Neuron (in vitro differentiated cells): ENCODE measurements around the gene POLE.

Source experiments
- H2AFZ ChIP-seq: one replicate; pipeline ENCODE4 v1.6.1; 2013; ENCODE audit warnings: low read depth, mild to moderate bottlenecking, inconsistent platforms, low read length, moderate library complexity
- H3K27me3 ChIP-seq: one replicate; pipeline ENCODE4 v1.6.1; 2013; ENCODE audit warnings: low read length; ENCODE audit not compliant: insufficient read depth
- H3K36me3 ChIP-seq: one replicate; pipeline ENCODE4 v1.6.1; 2013; ENCODE audit warnings: low read length; ENCODE audit not compliant: insufficient read depth
- H3K4me1 ChIP-seq: one replicate; pipeline ENCODE4 v1.6.1; 2013; ENCODE audit warnings: low read length; ENCODE audit not compliant: insufficient read depth
- H3K4me3 ChIP-seq: 2 replicates; pipeline ENCODE4 v1.5.1; 2013; ENCODE audit warnings: mild to moderate bottlenecking, low read length, moderate library complexity
- H3K9me3 ChIP-seq: one replicate; pipeline ENCODE4 v1.6.1; 2013; ENCODE audit warnings: low read length

The POLE gene

DNA sequence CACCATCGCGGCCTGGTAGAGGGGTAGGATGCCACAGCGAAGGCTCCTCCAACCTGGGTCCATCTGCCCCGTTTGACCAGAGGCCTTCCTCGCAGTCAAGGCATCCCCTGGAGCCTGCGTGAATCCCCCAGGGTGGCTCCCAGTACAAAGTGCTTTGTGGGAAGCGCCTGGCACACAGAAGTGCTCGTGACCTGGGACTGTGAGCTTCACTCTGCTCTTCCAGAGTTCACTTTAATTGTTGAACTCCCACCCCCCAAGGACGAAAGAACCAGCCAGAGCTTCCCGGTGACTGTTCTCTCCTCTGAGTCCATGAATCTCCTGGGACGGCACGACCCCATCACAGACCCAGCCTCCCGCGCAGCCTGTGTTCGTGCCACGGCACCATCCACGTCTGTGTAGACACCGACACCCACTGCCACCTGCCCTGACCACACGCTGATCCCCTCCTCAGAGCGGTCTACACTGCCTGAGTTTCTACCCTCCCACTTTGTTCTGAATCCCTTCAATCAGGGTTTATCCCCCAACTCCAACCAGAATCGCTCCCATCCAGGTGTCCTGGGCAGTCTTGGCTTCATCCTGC is 52.6 kb downstream of the POLE start:
- H3K27me3 ChIP-seq: no peaks in the 10 kb centered on the region
- peaks cover 87% of the 10 kb centered on the region for H3K36me3 ChIP-seq
- peaks cover 18% of the 10 kb centered on the region for H3K4me1 ChIP-seq
- H3K9me3 ChIP-seq: no peaks in the 10 kb centered on the region
- no peak overlapping the region for H2AFZ ChIP-seq
- no peak overlapping the region for H3K4me3 ChIP-seq

DNA sequence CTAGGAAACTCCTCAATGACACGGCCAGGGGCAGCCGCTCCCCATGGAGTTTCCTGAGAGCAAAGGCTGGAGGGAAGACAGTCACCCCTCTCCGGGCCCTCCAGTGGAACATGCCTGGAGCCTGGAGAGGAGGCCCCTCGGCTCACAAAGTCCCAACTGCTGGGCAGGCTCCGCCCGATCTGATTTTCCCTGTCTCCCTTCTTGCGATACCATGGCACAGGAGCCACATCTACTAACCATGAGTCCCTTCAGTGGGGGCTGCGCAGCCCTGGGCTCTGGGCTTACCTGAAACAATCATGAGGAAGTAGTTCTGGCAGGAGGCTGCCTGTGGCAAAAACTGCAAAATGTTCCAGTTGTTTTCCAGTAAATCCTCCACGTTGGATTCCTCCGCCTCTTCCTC is 53.2 kb downstream of the POLE start:
- Histone ChIP-seq H2AFZ (no peak overlapping the region), H3K4me1 (peaks cover 18% of the 10 kb centered on the region), H3K9me3 (no peaks in the 10 kb centered on the region), H3K36me3 (peaks cover 87% of the 10 kb centered on the region), H3K27me3 (no peaks in the 10 kb centered on the region), H3K4me3 (no peak overlapping the region)

DNA sequence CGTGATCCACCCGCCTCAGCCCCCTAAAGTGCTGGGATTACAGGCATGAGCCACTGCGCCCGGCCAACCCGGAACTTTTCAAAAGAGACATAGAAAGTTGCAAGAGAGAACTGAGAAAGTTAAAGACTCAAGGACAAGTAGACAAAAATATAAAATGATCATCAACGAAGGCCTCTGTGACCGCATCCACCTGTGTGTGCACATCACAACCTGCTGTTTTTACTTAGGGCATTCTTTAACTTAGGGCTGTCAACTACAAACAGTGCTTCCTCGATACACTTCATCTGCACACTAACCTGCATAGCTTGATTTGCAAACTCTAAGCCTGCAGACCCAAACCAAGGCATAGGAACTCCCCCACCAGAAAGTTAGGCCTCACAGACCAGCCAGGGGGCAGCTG is 53.7 kb downstream of the POLE start:
- no peaks in the 10 kb centered on the region for H3K27me3 ChIP-seq
- H3K4me3 ChIP-seq: no peak overlapping the region
- H3K4me1 ChIP-seq: peaks cover 18% of the 10 kb centered on the region
- peaks cover 88% of the 10 kb centered on the region for H3K36me3 ChIP-seq
- no peak overlapping the region for H2AFZ ChIP-seq
- H3K9me3 ChIP-seq: no peaks in the 10 kb centered on the region

DNA sequence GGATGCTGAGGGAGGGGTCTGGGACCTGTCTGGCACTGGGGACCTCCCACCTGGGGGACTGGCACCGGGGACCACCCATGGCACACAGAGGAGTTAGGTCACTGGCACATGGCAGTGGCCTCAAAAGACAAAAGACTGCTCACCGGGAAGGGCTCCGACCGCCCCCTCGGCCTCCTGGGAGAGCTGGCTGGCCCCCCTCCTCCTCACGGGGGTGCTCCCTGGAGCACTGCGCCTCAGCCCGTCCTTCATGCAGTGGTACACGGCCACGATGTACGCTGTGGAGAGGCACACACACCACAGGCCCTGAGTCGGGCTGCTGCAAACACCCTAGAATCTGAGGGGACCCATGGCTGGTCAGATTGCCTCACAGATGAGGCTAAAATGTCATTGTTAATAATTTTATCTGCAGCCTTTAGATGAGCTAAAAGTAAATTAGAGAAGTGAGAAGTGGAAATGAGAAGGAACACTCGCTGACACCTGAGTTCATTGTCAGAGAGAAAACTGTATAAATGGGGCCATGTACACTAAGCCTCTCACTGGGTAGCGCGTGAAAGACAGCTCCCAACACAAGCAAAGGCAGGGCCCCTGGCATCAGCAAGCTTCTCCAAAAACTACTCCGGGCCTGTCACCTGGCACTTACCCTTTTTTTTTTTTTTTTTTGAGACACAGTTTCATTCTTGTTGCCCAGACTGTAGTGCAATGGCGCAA is 54.5 kb downstream of the POLE start:
- no peaks in the 10 kb centered on the region for H3K9me3 ChIP-seq
- H3K36me3 ChIP-seq: peaks cover 85% of the 10 kb centered on the region
- H2AFZ ChIP-seq: no peak overlapping the region
- H3K4me3 ChIP-seq: no peak overlapping the region
- H3K4me1 ChIP-seq: peaks cover 18% of the 10 kb centered on the region
- H3K27me3 ChIP-seq: no peaks in the 10 kb centered on the region

DNA sequence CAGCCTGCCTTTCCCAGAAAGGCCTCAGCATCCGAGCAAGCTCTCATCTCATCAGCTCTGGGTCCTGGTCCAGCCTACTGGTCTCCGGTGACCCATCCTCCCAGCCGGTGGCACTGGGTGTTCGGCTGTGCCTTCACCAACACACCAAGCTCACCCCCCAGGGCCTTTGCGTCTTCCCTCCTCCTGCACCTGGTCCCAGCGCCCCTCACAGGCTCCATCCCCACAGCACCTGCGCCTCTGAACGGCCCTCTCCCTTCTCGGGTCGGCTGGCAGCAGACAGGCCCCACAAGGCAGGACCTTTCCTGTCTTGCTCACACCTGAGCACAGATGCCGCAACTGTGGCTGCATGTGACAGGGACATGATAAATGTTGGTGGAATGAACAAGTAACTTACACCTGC is 55.5 kb downstream of the POLE start:
- no peak overlapping the region for H3K4me3 ChIP-seq
- peaks cover 77% of the 10 kb centered on the region for H3K36me3 ChIP-seq
- H3K9me3 ChIP-seq: no peaks in the 10 kb centered on the region
- peaks cover 18% of the 10 kb centered on the region for H3K4me1 ChIP-seq
- no peak overlapping the region for H2AFZ ChIP-seq
- no peaks in the 10 kb centered on the region for H3K27me3 ChIP-seq

DNA sequence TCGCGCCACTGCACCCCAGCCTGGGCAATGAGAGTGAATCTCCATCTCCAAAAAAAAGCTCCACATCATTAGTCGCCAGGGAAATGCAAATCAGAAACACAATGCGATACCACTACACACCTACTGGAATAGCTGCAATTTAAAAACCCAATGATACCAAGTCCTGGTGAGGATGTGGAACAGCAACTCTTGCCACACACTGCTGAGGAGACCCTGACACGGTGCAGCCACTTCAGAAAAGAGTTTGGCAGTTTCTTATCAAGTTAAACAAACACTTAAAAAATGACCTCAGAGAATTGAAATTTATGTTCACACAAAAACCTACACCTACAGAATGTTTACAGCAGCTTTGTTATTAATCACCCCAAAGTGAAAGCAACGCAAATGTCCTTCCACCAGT is 56.5 kb downstream of the POLE start:
- Histone ChIP-seq H3K27me3 (no peaks in the 10 kb centered on the region), H3K36me3 (peaks cover 78% of the 10 kb centered on the region), H3K9me3 (no peaks in the 10 kb centered on the region), H3K4me1 (peaks cover 18% of the 10 kb centered on the region), H3K4me3 (no peak overlapping the region), H2AFZ (no peak overlapping the region)

DNA sequence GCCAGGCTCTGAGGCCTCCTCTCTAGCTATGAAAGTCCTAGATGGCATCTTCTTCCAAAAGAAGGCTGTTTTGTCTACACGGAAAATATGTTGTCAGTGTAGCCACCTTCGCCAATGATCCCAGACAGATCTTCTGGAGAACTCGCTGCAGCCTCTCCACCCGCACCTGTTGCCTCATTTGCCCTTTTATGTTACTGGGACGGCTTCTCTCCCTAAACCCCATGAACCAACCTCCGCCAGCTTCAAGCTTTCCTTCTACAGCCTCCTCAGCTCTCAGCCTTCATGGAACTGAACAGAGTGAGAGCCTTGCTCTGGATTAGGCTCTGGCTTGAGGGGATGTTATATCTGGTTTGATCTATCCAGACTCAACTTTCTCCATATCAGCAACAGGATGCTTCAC is 57.8 kb downstream of the POLE start:
- peaks cover 10% of the 10 kb centered on the region for H3K4me1 ChIP-seq
- no peak overlapping the region for H2AFZ ChIP-seq
- H3K27me3 ChIP-seq: no peaks in the 10 kb centered on the region
- H3K36me3 ChIP-seq: peaks cover 79% of the 10 kb centered on the region
- H3K4me3 ChIP-seq: no peak overlapping the region
- no peaks in the 10 kb centered on the region for H3K9me3 ChIP-seq

DNA sequence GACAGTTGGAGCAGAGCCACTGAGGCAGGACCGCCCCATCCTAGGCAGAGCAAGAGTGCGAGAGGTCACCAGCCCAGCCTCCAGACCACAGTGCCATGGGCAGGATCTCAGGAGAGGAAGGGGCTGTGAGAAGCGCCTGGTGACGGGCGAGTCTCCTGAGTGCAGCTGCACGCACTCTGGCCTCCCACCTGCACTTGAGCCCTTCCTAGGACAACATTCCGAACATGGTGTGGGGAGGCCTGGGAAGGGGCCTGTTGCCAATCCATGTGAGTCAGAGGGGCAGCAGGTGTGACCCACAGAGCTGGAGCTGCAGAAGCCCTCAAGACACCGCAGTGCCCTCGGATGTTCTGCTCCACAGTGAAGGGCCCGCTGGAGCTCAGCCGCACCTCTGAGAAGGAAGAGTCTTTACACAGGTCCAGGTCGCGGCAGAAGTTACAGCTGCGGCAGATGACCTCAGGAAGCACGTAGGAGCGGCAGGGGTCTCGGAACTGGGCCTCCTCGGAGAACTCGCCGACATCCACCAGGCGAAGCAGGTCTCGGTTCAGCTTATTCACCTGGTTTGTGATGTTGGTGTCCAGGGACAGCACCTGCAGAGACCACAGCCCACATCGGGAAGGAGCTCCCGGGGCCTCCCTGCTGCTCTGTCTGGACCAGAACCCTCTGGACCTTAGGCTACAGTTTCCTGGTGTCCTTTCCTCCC is 61.3 kb downstream of the POLE start:
- Histone ChIP-seq H3K9me3 (no peaks in the 10 kb centered on the region), H3K4me1 (peaks cover 3% of the 10 kb centered on the region), H3K36me3 (peaks cover 51% of the 10 kb centered on the region), H3K27me3 (no peaks in the 10 kb centered on the region), H2AFZ (no peak overlapping the region), H3K4me3 (no peak overlapping the region)

DNA sequence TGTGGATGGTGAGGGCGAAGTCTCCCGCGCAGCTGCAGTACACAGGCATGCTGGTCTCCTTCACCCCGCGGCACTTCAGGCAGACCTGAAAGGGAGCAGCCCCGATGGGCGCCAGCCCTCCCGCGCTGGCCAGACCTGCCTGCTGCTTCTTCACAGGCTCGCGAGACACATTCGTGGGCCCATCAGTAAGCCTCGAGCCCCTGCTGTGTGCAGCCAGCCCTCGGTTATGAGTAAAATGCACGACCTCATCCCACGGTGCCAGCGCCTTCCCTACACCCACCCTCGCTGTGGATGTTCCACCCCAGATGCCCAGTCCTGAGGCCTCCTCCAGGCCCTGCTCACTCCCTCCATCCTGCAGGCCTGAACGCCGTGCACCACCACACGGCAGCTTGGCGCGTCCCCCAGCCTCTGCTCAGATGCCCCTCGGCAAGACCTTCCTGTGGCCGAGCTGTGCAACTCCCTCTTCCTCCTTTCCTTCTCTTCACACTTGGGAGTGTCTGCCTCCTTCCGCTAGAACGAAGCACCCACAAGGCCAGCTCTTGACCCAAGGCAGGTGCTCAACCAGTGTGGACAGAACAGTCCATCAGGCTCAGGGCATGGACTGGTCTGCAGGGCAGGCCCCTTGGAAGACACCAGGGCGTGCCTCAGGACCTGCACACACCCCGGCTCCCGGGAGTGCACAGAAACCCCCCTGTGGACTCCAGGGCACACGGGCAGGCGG is 62.1 kb downstream of the POLE start:
- Histone ChIP-seq H3K4me1 (peaks cover 3% of the 10 kb centered on the region), H3K27me3 (peaks cover 5% of the 10 kb centered on the region), H2AFZ (no peak overlapping the region), H3K36me3 (peaks cover 44% of the 10 kb centered on the region), H3K4me3 (no peak overlapping the region), H3K9me3 (no peaks in the 10 kb centered on the region)

DNA sequence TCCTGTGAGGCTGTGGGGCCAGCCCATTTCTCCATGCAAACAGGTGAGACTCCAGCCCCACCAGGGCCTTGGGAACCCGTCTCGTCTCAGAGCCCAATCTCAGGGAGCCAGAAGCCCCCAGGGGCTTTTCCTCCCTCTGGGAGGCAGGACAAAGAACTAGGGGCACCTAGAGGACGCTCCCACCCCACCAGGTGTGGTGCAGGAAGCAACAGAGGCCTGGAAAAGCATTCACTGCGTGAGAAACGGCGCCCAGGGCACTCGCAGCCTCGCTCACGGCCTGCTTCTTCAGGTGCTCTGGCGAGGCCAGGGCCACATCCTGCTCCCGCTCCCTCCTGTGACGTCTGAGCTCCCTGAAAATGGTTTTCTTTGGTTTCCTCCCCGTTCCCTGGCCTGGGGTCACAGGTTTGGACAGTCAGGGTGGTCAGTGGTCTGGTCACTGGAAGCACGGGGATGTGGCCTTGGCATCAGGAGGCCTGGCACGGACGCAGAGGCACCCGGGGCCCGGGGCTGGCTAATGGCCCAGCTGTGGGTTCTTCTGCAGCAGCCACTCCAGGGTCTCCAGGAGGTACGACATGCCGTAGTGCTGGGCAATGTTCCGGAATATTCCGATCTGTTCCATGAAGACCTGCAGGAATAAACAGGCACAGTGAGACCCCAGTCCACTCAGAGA is 62.8 kb downstream of the POLE start:
- H3K4me1 ChIP-seq: peaks cover 3% of the 10 kb centered on the region
- H3K9me3 ChIP-seq: no peaks in the 10 kb centered on the region
- no peak overlapping the region for H3K4me3 ChIP-seq
- H3K36me3 ChIP-seq: peaks cover 37% of the 10 kb centered on the region
- peaks cover 13% of the 10 kb centered on the region for H3K27me3 ChIP-seq
- no peak overlapping the region for H2AFZ ChIP-seq

DNA sequence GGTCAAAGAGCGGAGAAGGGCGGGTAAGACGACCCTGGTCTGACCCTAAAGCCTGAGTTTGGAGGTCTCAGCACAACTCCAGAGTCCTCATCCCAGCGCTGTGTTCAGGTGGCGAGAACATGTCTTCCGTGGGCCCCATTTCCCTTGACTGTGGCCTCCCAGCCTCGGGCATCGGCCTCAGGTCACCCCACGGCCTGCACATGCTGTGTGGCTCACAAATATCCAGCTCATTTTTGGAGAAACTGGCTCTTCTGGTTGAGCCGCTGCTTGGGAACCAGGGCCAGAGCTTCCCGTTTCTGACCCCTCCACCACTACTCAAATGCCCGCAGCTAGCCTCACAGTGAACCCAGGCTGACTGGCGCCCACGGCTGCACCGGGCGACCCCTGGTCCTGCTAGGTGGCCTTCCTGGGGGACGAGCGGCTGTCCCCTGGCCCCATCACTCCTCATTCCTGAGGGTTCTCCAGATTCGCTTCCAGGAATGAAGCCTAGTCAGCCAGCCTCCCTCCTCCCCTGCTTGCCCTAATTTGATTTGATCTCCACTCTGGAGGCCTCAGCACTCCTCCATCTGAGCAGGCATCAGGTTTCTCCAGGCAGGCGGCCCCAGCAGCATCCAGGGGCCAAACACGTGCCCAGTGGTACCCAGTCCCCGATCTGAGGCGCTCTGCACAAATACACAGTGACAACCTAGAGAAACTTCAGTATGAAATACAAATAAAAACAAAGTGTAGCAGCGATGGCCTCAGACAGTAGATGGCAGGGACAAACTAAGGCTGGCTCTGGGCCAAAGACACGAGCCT is 63.9 kb downstream of the POLE start:
- no peak overlapping the region for H2AFZ ChIP-seq
- H3K4me3 ChIP-seq: no peak overlapping the region
- H3K4me1 ChIP-seq: peaks cover 3% of the 10 kb centered on the region
- H3K27me3 ChIP-seq: peaks cover 16% of the 10 kb centered on the region
- H3K36me3 ChIP-seq: peaks cover 30% of the 10 kb centered on the region
- no peaks in the 10 kb centered on the region for H3K9me3 ChIP-seq

DNA sequence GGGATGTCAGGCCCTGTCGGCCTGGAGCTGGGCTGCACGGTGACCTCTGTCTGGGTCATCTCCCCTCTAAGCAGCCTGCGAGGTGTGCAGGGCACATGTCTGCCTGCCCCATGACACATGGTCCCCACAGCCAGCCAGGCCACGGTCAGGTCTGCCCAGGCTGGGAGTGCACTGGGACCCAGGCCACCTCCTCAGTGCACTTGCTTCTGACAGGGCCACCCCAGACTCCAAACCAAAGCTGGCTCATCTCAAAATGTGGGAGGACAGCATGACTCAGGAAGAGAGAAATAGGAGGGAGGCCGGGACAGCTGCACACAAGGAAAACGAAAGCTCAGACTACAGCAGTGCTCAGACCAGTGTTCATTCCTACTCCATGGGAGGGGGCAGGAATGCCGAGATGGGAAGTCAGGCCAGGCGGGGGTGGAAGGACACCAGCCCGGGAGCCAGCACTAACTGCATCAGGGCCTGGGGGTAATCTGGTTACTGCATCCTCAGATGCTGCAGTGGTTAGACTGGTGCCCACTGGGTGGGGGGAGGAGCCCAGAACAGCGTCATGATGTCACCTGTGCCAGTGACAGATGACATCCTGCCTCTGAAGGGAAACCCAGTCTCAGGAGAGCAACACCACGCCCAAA is 64.6 kb downstream of the POLE start:
- peaks cover 27% of the 10 kb centered on the region for H3K36me3 ChIP-seq
- peaks cover 3% of the 10 kb centered on the region for H3K9me3 ChIP-seq
- no peak overlapping the region for H2AFZ ChIP-seq
- peaks cover 23% of the 10 kb centered on the region for H3K27me3 ChIP-seq
- H3K4me3 ChIP-seq: no peak overlapping the region
- peaks cover 3% of the 10 kb centered on the region for H3K4me1 ChIP-seq
